ENCODE data around the gene PRIMA1. TPM values are rescaled to one million over a fixed set of nuclear protein-coding genes. Genes with fewer than 3 reads are reported as not detected.

Gene PRIMA1
- total and polyA plus RNA-seq, 9 of the 15 experiments (the other 6 are each of a cell fraction or from before 2014, with no cell fraction given): not detected

GRCh38 chr14:93703941-93704340, 84.3 kb downstream of the PRIMA1 start:
- intact Hi-C loops (cut with micrococcal nuclease) (no loop called here), in situ Hi-C loops (cut with MboI) (no loop called here)
- Histone ChIP-seq H3K9me3 (replicated peaks; ENCODE audit: control insufficient read depth, insufficient read depth, low read depth, low read length) (no peaks in the 10 kb centered on the region), H3K4me3 (no peak overlapping the region), H3K9me1 (ENCODE audit: control insufficient read depth, insufficient read depth, low read length) (no peaks in the 10 kb centered on the region), H3K9ac (ENCODE audit: insufficient read depth in 1 of 2, low read depth in 2 of 2, low read length in 2 of 2) (no peak overlapping the region), H3K27me3 (ENCODE audit: control insufficient read depth in 2 of 2, insufficient read depth in 2 of 2, low read length in 2 of 2) (peaks cover 3 to 12% of the 10 kb centered on the region in 2 experiments; a peak in 3 of 5 replicates), H3K27ac (ENCODE audit: extremely low read depth, low read depth, low read length) (no peak overlapping the region), H3K4me2 (ENCODE audit: insufficient read depth, low read length) (no peak overlapping the region), H3K79me2 (ENCODE audit: control insufficient read depth, insufficient read depth, low read length) (no peaks in the 10 kb centered on the region), H3K4me1 (replicated peaks in 1 of 2; ENCODE audit: control insufficient read depth in 2 of 2, insufficient read depth in 2 of 2, low read length in 2 of 2) (no peaks in the 10 kb centered on the region), H4K20me1 (replicated peaks; ENCODE audit: control insufficient read depth, insufficient read depth, low read length) (no peaks in the 10 kb centered on the region), H3K36me3 (ENCODE audit: control insufficient read depth, insufficient read depth, low read length) (no peaks in the 10 kb centered on the region), H2AFZ (ENCODE audit: low read depth, low read length) (no peak overlapping the region)
- ATAC-seq: no peak
- no peak for DNase-seq (ENCODE audit: extremely low read depth in 1 of 4, low spot score in 3 of 4)
- BruUV-seq (replicated peaks): no TSS peak
- TF ChIP-seq PRPF4 (IDR thresholded peaks at IDR 0.05; ENCODE audit: insufficient read depth, low read depth, low read length, poor library complexity, severe bottlenecking) (no peak), HMG20A (CRISPR knock-in tag; conservative IDR thresholded peaks at IDR 0.05) (no peak), EP300 (IDR thresholded peaks at IDR 0.05; ENCODE audit: low read length) (no peak), ELK3 (CRISPR knock-in tag; IDR thresholded peaks at IDR 0.05) (no peak), ID3 (CRISPR knock-in tag; IDR thresholded peaks at IDR 0.05) (no peak), ID3 (tag; IDR thresholded peaks at IDR 0.05) (no peak), MAFG (tag; conservative IDR thresholded peaks at IDR 0.05) (no peak), ZBTB9 (CRISPR knock-in tag; IDR thresholded peaks at IDR 0.05) (no peak), GTF2E2 (tag; IDR thresholded peaks at IDR 0.05) (no peak), ZBTB5 (IDR thresholded peaks at IDR 0.05) (no peak), DLX4 (CRISPR knock-in tag; IDR thresholded peaks at IDR 0.05) (no peak), ZNF253 (CRISPR knock-in tag; conservative IDR thresholded peaks at IDR 0.05) (no peak)
- ChIA-PET POLR2A (no interaction called here), CTCF (ENCODE audit: low intra/inter-chr PET ratio) (no interaction called here)
- no peak for FAIRE-seq
- WGBS (ENCODE audit: insufficient coverage, low coverage, missing lambda C conversion rate): 0% methylated on average over 6 of the region's 6 CpGs
